ENCODE data around the gene KRT73.

Gene KRT73

DNA sequence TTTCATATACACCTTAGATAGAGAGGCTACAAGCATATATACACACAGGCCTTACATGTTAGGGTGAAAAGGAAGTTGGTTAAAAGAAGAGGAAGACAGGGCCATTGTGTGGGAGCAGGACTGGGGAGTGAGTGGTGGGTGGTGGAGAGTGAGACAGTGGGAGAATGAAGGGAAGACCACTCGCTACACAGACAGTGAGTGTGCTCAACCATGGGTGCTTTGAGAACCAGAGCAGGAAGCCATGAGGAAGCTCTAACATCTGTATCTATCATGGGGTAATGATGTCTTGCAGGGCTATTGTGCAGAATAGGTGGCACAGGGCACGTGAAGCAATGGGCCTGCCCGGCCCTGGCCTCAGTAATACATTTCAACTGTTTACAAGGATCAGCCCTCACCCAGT is 33.3 kb downstream of the KRT73 start:
- Histone ChIP-seq H3K36me3 (no peaks in the 10 kb centered on the region), H3K27me3 (peaks cover 11% of the 10 kb centered on the region), H3K4me1 (no peaks in the 10 kb centered on the region), H3K9me3 (no peaks in the 10 kb centered on the region), H3K4me3 (ENCODE audit: low read depth, low read length) (no peak overlapping the region)
- no peak for DNase-seq
- TF ChIP-seq, protein P1, sequence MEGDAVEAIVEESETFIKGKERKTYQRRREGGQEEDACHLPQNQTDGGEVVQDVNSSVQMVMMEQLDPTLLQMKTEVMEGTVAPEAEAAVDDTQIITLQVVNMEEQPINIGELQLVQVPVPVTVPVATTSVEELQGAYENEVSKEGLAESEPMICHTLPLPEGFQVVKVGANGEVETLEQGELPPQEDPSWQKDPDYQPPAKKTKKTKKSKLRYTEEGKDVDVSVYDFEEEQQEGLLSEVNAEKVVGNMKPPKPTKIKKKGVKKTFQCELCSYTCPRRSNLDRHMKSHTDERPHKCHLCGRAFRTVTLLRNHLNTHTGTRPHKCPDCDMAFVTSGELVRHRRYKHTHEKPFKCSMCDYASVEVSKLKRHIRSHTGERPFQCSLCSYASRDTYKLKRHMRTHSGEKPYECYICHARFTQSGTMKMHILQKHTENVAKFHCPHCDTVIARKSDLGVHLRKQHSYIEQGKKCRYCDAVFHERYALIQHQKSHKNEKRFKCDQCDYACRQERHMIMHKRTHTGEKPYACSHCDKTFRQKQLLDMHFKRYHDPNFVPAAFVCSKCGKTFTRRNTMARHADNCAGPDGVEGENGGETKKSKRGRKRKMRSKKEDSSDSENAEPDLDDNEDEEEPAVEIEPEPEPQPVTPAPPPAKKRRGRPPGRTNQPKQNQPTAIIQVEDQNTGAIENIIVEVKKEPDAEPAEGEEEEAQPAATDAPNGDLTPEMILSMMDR (IDR thresholded peaks at IDR 0.05; ENCODE audit: low read depth, low read length): no peak

DNA sequence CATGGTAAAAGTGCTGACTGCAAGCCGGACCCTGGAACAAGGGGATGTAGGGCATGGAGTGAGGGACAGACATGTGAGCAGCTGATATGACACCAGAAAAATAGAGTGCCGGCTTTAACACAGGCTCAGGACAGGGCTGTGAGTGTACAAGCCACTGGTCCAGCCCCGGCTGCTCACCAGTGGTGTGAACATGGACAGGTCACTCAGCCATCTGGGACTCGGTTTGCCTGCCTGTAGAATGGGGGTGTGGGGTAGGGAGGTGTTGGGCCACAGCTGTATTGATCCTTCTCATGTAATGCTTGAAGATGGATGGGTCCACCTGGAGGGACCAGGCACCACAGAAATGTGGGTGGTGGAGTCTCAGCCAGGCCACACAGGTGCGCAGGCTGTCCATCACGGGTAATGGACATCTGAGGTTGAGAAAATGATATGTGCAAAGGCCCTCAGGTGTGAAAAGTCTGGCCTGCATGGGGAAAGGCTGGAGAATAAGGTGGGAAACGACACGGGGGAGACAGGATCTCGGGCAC is 34.1 kb downstream of the KRT73 start:
- TF ChIP-seq, protein P1 (IDR thresholded peaks at IDR 0.05; ENCODE audit: low read depth, low read length): no peak
- H3K9me3 ChIP-seq: no peaks in the 10 kb centered on the region
- H3K4me3 ChIP-seq (ENCODE audit: low read depth, low read length): no peak overlapping the region
- no peak for DNase-seq
- H3K36me3 ChIP-seq: no peaks in the 10 kb centered on the region
- no peaks in the 10 kb centered on the region for H3K4me1 ChIP-seq
- peaks cover 17% of the 10 kb centered on the region for H3K27me3 ChIP-seq

DNA sequence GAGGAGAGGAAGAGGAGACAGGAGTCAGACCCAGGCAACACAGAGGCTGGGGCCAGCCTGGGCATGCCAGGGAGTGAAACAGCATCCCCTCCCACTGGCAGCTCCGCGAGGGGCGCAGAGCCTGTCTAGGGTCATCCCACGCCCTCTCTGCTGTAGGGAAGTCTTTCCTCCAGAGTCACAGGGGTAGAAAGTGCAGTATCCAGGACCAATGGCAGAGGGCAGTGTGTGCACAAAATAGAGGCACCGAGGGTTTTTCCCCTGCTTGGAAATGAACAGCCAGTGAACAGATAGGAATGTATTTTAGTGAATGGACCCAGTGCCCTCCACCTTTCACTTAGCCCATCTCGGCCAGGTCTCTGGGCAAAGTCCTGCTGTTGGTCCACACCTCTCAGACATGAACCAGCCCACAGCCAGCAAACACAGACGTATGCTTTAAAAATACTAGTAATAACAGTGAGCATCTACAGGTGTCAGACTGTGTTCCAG is 35.3 kb downstream of the KRT73 start:
- TF ChIP-seq, protein P1 (IDR thresholded peaks at IDR 0.05; ENCODE audit: low read depth, low read length): peak; percentile 74
- H3K9me3 ChIP-seq: no peaks in the 10 kb centered on the region
- H3K4me3 ChIP-seq (ENCODE audit: low read depth, low read length): no peak overlapping the region
- no peaks in the 10 kb centered on the region for H3K36me3 ChIP-seq
- no peaks in the 10 kb centered on the region for H3K4me1 ChIP-seq
- H3K27me3 ChIP-seq: peaks cover 23% of the 10 kb centered on the region
- peak; percentile 52 for DNase-seq

DNA sequence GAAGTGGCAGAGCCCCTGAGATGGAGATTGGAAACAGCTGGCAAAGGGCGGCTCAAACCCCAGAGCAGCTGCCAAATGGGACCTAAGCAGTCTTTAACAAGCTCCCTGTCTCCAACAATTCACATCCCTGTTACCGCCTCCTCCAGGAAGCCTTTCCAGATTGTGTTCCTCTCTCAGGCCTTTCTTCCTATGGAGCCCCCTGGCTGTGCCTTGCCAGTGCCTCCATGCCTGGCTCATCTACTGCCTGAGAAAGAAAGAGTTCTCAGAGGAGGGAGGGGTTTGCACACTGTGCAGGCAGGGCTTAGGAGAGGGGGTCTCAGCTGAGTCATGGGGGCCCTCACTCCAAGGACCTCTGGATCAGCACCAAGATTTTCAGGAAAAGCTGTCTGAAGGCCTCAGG is 35.9 kb downstream of the KRT73 start:
- TF ChIP-seq, protein P1 (IDR thresholded peaks at IDR 0.05; ENCODE audit: low read depth, low read length): no peak
- peaks cover 23% of the 10 kb centered on the region for H3K27me3 ChIP-seq
- no peaks in the 10 kb centered on the region for H3K4me1 ChIP-seq
- H3K4me3 ChIP-seq (ENCODE audit: low read depth, low read length): no peak overlapping the region
- H3K36me3 ChIP-seq: no peaks in the 10 kb centered on the region
- no peaks in the 10 kb centered on the region for H3K9me3 ChIP-seq
- DNase-seq: no peak

DNA sequence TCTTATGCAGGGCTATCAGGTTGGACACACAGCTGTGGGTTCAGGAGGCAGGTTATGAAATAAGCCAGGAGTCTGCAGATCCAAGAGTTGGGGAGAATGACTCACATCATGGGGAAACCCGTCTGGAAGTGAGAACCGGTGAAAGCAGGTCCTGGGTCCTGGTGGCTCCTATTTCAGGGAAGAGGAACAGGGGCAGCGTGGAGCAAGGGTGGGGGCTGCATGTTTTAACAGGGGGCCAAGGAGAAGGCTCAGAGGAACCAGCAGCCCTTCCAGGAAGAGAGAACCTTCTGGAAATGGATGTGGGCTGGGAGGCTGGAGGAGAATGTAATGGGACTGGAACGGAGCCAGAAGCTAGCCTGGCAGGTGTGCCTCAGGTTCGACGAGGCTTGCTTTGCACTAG is 36.9 kb downstream of the KRT73 start:
- Histone ChIP-seq H3K4me1 (no peaks in the 10 kb centered on the region), H3K36me3 (no peaks in the 10 kb centered on the region), H3K4me3 (ENCODE audit: low read depth, low read length) (no peak overlapping the region), H3K9me3 (no peaks in the 10 kb centered on the region), H3K27me3 (peaks cover 27% of the 10 kb centered on the region)
- DNase-seq: no peak
- TF ChIP-seq, protein P1 (IDR thresholded peaks at IDR 0.05; ENCODE audit: low read depth, low read length): no peak

DNA sequence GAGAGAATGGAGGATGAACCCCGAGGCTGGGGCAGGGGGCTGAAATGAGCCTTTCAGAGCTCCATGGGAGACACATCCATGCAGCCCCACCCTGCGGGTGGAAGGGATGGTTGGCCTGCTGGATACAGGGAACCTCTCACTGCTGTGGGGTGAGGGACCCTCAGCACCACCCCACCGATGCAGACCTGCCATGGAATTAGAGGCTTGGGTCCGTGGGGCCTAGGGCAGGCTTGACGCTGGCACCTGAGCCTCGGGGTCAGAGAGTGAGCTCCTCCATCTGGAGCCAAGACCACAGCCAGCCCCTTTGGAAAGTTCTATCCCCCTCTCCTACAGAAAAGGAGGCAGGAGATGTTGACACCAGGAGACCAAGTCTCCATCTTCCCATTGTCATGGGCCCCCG is 37.3 kb downstream of the KRT73 start:
- Histone ChIP-seq H3K36me3 (no peaks in the 10 kb centered on the region), H3K4me1 (no peaks in the 10 kb centered on the region), H3K4me3 (ENCODE audit: low read depth, low read length) (no peak overlapping the region), H3K9me3 (no peaks in the 10 kb centered on the region), H3K27me3 (peaks cover 29% of the 10 kb centered on the region)
- TF ChIP-seq, protein P1 (IDR thresholded peaks at IDR 0.05; ENCODE audit: low read depth, low read length): no peak
- no peak for DNase-seq
